Stimulated activated CD8-positive, alpha-beta memory T cell treated with anti-CD3 and anti-CD28 coated beads, Interleukin-4, amount 100 ng/mL, for 24 hours (primary cell): ENCODE results near the gene BBS9.
"Not testable (repeated sequence)": the region's sequence is repeated elsewhere in the genome, so short reads cannot be mapped to it uniquely, and the experiment has no call there.

Experiments used
- DNase-seq: peaks from one replicate; pipeline ENCODE4 v3.0.0-alpha.2; 2020; ENCODE audit warnings: low read depth

The BBS9 gene

DNA sequence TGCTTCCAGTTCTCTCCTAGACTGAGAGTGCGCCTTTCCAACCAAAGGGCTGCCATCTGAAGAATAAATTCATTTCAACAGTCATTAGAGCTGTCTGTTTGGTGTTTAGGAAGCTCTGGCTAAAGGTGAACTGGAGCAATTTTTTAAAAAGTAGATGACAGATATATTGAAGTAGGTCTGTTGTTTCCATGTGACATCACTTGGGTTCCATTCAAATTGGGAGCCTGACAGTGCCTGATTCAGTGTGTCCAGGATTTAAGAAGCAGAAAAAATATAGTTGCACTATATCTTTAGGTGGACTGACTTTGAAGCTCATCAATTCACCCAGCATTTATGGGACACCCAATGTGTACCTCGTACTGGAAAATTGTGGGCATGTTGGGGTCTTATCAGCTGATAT is 367.7 kb downstream of the BBS9 start:
- no peak for DNase-seq

DNA sequence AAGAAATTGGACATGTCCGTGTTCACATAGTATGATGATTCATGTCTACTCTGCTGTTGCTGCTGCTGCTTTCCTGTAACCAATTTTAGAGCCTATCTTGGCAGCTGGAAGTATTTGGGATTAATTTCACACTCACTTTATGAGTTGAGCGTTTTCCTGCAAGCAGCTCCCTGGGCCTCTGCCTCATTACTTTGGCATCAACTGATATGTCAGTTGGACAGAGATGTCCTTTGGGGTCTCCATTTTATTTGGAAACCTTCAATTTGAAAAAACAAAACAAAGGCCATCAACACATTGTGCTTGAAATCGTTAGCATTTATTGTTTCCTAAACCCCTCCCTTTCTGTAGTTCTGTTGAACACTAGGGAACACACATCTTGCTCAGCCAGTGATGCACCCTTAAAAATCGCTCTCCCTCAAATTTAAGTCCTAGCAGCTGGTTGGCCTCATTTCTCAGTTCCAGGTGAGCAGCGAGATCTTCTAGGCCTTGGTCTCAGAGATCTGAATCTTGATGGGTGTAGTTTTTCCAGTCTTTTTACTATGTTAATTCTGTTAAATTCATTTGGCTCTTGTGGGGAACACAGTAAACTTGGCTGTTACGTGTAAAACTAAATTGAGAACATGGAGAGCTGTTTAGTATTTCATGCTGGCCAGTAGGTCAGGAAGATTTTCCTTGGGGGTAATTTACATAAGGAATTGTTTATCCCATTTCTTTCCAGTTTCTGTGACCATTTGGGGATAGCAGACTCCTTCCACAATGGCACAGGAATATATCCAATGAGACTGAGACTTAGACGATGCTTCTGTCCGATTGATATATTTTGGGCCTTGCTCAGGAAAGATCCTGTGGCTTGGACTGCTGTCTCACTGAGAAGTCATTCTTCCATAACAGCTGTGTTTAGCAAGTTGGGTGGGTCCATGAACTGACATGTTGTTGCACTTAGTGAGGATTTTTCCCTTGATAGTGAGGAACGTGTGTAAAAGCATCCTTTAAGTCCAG is 371.6 kb downstream of the BBS9 start:
- DNase-seq: no peak

DNA sequence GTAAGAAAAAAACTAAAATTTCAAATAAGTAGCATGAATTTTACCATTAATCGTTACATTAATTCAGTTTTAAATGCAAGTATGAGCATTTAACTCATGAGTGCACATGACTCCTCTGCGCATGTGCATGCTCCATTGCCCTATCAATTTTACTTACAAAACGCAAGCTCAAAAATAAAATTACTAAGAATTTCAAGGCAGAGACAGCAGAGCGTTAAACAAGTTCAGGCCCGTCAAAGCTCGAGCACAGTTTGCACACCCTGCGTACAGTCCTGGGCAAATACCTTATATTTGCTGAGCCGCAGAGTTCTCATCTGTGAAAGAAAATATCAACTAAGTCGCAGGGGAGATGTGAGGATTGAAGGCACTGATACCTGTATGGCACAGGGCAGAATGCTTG is 373.6 kb downstream of the BBS9 start:
- DNase-seq: no peak

DNA sequence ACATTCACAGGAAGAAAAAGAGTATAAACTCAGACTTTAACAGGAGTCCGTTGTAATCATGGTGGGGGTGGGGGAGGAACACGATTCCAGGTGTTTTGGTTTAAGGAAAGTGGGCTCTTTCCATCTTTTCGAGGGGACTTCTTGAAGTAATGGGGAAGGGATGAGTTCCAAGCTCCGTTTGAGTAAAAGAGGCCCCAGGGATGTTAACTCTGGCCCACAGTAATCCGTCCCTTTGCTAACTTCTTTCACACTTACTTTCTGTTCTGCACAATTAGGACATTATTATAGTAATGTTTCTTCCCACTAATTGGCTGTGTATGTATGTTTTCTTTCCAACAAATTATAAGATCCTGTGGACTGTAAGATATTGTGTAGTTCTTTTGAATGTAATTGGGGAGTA is 374.4 kb downstream of the BBS9 start:
- DNase-seq: no peak

DNA sequence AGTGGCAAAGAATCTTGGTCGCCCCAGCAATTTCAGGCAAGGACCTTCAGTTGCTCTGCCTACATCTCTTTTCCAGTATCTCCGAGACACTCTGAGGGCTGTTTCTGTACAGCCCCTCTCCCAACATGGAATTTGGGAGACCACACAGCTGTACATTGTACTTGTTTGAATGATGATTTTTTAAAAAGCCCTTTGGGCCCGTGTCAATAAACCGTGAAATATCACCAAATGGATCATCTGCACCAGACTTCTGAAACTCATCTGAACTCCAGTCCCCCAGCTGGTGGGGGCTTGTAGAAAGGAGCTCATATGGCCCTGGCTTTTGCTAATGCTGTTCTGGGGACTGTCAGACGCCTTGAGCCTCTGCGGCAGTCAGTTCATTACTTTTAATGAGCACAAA is 374.9 kb downstream of the BBS9 start:
- no peak for DNase-seq

DNA sequence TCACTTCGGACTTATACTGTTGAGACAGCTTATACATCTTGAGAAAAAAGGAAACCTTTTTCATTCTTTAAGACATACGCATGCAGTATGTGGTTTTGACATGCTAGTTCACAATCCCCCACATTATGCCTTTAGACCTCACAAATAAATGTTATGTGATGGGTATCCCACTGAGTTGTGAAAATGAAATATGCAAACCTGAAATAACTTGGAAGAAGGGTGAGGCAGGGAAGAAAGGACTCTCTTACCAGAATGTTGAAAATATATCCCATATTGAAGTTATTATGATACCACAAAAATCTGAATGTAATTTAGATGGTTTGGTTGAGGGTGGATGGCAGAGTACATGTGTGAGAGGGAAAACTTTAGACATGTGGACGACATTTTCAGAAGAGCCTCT is 379.8 kb downstream of the BBS9 start:
- DNase-seq: no peak

DNA sequence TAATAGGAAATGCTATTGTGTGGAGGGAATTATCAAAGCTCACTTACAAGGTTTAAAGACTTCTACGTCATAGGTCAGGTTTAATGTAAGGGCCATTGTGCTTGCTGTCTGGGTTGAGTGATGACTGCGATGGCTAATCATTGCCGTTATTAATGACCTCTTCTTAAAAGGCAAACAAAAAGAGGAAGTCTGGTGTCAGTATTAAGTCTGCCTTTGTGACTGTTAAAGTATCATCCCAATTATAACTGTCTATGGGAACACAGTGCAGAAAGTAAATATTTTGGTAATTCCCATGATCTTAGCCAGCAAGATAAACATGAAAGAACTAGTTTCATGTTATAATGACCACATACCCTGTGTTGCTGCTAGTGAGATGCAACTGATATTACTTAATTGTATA is 382.4 kb downstream of the BBS9 start:
- DNase-seq: no peak

DNA sequence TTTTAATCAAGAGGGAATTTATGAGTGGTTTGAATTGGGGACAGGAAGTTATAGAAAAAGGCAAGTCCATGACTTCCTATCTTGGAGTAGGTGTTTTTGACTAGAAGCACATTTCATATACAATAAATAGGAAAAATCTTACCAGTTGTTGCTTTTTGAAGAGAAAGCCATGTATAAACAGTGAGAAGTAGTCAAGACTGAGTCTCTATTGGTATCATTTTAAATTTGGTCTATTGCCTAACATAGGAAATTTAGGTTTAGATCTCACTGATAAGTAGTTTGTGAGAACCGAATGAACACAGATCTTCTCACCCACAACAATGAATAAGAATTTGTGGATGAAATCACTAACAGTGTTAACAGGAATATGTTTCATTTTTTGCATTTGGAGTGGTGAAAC is 387.2 kb downstream of the BBS9 start:
- no peak for DNase-seq

DNA sequence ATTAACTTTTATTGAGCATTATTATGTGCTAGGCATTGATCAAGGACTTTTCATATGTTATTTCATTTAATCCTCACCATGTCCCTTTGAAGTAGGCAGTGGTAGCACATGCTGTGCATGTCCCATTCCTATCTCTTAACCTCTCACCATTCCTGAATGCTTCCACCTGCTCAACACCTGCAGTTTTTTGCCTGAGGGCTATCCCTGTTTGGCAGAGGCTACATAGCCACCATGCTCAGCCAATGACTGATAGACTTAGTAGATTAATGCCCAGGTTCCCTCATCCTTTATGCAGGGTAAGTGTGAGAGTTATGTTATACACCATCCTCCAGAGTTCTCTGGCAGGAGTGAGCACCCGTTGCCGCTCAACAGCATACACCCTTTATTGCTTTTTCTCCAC is 387.8 kb downstream of the BBS9 start:
- no peak for DNase-seq

DNA sequence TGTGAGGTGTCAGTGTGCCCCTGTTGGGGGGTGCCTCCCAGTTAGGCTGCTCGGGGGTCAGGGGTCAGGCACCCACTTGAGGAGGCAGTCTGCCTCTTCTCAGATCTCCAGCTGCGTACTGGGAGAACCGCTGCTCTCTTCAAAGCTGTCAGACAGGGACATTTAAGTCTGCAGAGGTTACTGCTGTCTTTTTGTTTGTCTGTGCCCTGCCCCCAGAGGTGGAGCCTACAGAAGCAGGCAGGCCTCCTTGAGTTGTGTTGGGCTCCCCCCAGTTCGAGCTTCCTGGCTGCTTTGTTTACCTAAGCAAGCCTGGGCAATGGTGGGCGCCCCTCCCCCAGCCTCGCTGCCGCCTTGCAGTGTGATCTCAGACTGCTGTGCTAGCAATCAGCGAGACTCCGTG is 397.6 kb downstream of the BBS9 start:
- DNase-seq: not testable (repeated sequence)

DNA sequence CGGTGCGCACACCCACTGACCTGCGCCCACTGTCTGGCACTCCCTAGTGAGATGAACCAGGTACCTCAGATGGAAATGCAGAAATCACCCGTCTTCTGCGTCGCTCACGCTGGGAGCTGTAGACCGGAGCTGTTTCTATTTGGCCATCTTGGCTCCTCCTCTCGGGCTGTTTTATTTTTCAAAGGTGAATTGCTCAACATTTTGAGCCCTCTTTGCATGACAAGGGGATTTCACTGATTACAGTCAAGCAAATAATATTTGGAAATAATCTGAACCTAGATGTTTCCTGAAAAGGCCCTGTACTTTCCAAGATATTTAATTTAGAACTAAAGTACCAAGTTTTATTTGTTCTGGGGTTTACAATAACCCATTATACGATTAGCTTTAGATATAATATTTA is 398.2 kb downstream of the BBS9 start:
- DNase-seq: not testable (repeated sequence)

DNA sequence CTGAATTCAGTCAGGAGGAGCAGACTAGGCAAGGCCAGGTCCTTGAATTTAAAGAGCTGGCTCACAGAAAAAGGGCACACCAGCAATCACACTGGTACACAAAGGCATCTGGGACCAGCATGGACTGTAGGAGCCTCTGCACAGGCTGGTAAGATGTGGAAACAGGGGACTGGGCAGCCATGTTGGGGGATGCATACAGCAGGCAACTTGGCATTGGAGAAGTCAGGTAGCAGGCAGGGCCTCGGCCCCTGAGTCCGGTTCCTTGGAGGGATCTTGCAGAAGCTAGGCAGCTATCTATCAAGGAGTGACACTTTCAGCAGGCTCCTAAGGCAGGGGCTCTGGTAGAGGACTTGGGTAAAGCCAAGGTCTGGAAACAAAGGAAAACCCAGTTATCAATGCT is 399.7 kb downstream of the BBS9 start:
- DNase-seq: no peak

DNA sequence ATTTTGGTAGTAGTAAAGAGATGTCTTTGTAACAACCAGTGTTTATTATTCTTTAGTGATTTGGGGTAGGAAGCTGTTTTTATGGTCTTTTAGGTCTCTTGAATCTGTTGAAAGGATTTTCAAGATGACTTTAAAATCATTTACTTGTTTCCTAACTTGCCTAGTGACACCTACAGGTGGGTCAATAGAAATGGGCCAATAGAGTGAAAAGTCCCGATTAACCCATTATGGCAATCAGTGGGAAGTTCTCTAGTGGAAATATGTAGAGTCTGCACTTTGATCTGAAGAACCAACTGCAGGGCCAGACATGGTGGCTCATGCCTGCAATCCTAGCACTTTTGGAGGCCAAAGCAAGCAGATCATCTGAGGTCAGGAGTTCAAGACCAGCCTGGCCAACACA is 401.3 kb downstream of the BBS9 start:
- no peak for DNase-seq

DNA sequence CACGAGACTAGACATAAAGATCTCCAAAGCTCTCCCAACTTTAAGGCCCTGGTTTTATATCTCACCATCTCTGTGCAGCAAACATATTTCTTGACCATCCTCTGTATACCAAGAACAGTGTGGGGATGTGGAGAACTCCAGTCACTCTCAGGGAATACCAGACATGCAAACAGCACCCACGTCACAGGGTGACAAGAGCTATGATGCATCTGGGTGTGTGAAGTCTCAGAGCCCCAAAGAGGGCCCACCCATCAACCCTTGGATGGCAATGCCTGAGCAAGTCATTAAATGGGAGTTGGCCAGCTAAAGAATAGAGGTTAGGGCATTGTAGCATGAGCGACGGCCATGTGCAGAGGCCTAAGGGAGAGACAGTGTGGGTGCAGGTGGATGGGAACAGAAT is 402.5 kb downstream of the BBS9 start:
- DNase-seq: no peak

DNA sequence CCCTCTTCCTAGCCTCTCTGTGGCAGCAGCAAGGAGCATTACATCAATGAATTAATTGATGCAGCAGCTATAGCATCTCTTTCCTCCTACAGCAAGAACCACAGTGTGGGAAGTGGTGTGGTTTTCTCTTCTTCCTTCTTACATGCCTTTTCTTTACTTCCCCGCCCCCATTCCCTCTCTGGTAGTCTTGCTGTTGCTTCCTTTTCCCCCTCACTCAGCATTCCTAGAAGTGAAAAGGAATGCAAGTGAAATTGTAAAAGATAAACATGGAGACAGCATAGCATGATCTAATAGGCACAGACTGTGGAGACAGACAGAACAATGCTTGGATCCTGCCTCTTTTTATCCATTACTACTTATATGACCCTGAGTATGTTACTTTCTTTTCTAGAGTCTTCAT is 405.5 kb downstream of the BBS9 start:
- no peak for DNase-seq

DNA sequence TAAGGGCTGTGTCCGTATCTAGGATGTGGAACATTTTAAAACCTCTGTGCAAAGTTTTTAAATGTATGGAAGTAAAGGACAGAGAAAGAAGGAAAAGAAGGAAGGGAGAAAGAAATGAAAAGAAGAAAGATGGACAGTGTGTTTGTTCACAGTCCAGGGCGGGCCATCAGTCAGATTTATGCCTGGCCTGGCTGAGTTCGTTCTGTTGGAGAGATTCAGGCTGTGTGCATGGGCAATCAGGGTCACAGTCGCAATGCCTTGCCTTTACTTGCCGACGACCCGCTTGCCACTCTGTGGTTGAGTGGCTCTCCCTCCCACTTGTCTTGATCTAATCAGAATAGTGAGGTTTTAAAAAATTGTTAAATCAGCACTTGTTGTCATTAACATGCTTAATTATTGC is 406.6 kb downstream of the BBS9 start:
- DNase-seq: no peak

DNA sequence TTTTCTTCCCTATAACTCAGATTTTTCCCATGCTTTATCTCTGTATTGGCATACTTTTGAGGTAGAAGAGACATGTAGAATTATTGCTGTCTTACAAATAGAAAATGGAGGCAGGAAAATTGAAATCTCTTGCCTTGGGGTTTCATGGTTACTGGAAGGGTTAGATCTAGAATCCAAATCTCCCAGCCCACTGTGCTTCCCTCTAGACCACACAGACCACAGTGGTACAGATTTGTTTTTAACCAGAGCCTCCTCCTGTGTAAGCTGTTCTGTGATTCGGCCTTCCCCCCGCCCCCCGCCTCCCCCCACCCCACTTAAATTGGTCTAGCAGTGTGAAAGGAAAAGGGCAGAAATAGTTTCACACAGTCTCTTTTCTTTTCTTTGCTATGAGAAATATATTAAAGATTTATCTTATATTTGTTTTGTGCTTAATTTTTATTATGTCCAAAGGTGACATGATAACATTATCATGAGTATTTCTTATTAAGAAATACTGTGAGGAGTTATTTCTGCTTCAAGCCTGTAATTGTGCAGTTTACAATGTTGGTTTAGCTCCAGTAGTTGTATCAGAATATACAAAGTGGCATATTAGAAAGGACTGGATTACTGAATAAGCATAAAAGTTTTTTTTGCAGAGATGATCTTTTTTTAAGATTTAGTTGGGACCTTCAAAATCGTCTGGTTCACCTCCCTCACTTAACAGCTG is 407.2 kb downstream of the BBS9 start:
- DNase-seq: no peak

DNA sequence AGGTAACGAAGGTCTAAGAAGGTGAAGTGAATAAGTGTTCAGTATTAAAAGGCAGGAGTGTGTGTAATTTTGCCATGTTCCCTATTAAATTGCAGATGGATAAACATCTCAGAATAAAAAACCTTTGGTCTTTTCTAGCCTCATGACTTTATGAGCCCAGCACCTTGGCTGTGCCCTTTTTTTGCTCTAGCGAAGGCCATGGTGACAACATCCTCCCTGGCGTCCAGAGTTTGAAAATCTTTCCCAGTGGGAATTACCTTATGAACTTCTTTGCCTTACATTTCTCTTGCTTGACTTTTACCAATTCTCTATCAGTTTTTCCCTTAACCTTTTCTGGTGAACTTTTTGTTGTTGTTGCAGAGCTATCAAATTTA is 407.7 kb downstream of the BBS9 start:
- no peak for DNase-seq

DNA sequence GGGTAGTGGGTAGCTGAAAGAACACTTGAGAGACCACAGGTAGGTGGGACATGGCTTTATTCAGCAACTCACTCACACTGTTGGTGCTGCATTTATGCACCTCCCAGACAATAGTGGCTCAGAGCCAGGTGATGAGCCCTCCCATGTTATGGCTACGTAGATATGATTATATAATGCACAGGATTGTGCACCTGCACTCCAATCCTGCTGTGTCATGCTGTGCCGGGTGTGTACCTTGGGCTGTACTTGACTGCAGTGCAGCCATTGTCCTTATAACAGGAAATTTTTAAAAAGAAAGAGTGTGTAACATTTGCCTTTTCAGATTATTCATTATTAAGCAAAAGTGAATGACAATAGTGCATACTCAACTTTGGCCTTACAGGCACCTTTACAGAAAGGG is 409.8 kb downstream of the BBS9 start:
- no peak for DNase-seq

DNA sequence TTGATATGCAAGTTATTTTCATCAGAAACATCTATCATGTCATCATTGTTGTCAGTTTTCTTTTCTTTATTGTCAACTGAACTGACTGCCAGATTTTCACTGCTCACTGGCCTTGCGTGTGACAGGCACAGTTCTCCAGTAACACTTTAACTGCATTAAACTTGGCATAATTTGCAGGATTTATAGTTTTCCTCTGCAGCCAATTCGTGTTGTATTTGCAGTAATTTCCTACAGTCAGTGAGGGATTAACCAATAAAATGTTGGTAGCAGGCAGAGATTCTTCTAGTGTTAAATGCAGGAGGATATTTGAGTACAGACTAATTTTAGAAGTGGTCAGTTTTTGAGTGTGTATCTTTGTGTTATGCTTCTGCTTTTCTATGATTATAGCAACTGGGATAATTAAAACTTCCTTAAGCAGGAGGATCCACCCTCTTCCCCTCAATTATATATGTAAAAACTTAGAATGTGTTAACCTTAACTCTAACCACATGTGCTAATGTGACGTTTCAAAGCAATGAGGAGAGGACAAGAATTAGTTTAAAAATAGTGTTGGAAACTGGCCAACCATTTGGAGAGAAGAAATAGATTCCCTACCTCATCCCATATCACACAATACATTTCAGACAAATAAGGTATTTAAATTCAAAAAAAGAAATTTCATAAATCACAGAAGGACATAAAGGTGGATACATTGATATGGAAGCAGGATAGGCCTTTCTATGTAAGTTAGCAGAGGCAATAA is 410.5 kb downstream of the BBS9 start:
- no peak for DNase-seq

DNA sequence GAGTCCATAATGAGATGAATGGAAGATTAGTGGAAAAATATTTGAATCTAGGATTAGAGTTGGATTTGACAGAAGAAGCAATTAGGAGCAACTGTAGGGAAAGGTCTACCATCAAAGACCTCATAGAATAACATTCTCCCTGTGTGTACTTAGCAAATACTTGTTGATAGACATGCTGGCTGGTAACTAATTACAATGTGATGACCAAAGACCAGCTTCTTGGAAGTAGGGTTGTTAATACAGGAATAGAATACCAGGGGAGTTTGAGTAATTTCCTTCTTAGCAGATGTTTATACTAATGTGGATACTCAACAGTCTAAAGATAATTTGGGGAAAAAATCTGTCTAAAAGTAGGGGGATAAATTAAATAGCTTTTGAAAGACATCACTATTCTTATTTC is 418.5 kb downstream of the BBS9 start:
- DNase-seq: no peak

DNA sequence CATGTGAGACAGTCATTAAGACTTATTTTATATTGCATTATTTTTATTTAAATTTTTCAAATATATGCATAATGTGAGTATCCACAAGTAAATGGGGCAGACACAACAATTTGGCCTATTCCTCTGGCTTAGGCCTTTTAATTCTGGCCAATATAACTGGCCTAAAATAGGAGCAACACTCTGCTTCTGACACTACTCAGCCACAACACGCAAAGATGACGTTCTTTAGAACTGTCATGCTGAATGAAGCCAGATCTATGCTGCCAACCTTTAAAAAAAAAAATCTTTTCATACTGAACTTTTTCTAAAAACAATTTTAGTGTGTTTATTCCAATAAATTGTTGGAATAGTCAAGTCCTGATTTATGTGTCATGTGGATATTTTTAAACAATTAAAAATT is 421.0 kb downstream of the BBS9 start:
- no peak for DNase-seq

DNA sequence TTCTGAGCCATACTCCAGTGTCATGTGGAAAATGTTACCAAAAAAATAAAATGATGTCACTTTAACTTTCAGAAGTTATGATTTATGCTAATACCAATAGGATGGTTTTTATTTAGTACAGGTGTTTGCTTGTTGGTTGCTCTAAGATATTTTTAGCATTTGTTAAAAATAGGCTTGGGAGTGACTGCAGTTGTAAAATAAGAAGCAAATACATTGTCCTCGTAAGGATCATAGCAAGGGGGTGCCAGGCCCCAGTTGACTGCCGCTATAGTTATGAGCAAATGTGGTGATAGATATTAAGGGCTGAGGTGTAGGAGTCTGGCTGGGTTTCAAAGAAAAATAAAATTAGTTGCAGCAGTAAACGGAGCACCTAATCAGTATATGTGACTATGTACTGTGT is 421.6 kb downstream of the BBS9 start:
- DNase-seq: no peak
